Naive thymus-derived CD4-positive, alpha-beta T cell (primary cell): ENCODE measurements around the gene NAV2. TPM values are rescaled to one million over a fixed set of nuclear protein-coding genes. Genes with fewer than 3 reads are reported as not detected.

Experiments
- ATAC-seq: fragments of 150-1000 bp; cut with Tn5 transposase; 2 replicates; pipeline ENCODE4 v1.10.0; 2021; ENCODE audit warnings: mild to moderate bottlenecking, moderate library complexity
- CTCF ChIA-PET: fragments of 350-600 bp; sonication (Branson Sonifier 250); formaldehyde crosslinking; loops from one replicate; lab custom pipeline; 2021; ENCODE audit warnings: antibody characterized with exemption; lab: Charles Lee
- POLR2A ChIA-PET: fragments of 350-600 bp; sonication (Branson Sonifier 250); formaldehyde crosslinking; loops from one replicate; lab custom pipeline; 2021; ENCODE audit warnings: antibody characterized with exemption, inconsistent platforms; lab: Charles Lee
- DNase-seq, 9 donors: peaks; one replicate each; pipeline versions ENCODE4 v3.0.0 to v3.0.0-alpha.2; 2020 to 2022; ENCODE audit warnings: mixed read lengths in 1 of 9
- H3K27ac ChIP-seq: one replicate; pipeline ENCODE4 v1.7.0; 2013; ENCODE audit warnings: mild to moderate bottlenecking, low read depth, low read length, moderate library complexity
- H3K27me3 ChIP-seq, 2 donors: one replicate each; pipeline ENCODE4 v1.7.0; 2013; ENCODE audit warnings: low read length in 2 of 2, mild to moderate bottlenecking in 2 of 2, moderate library complexity in 2 of 2; ENCODE audit not compliant: control insufficient read depth in 2 of 2, insufficient read depth in 2 of 2
- H3K36me3 ChIP-seq, 3 experiments: 1 replicate in 2 of 3; 2 replicates in 1 of 3; pipeline ENCODE4 v1.7.0; 2013; ENCODE audit warnings: low read length in 3 of 3, mild to moderate bottlenecking in 3 of 3, moderate library complexity in 1 of 3; ENCODE audit not compliant: insufficient read depth in 3 of 3, control insufficient read depth in 2 of 3
- H3K4me1 ChIP-seq, 2 donors: one replicate each; pipeline ENCODE4 v1.7.0; 2013; ENCODE audit warnings: low read length in 2 of 2, mild to moderate bottlenecking in 2 of 2, moderate library complexity in 1 of 2; ENCODE audit not compliant: control insufficient read depth in 2 of 2, insufficient read depth in 2 of 2
- H3K4me3 ChIP-seq: 2 replicates; pipeline ENCODE4 v1.7.0; 2013; ENCODE audit warnings: mild to moderate bottlenecking, low read length
- H3K9me3 ChIP-seq, 3 experiments: 1 replicate in 2 of 3; 2 replicates in 1 of 3; pipeline ENCODE4 v1.7.0; 2013; ENCODE audit warnings: low read length in 3 of 3; ENCODE audit not compliant: control insufficient read depth in 2 of 3
- H3K27ac Mint-ChIP-seq, 9 donors: one replicate each; pipeline ENCODE4 v1.8.0; 2020 to 2022; ENCODE audit warnings: mixed read lengths in 9 of 9, mild to moderate bottlenecking in 8 of 9, moderate library complexity in 5 of 9, inconsistent platforms in 2 of 9
- H3K27me3 Mint-ChIP-seq, 5 donors: one replicate each; pipeline ENCODE4 v1.8.0; 2021 to 2022; ENCODE audit warnings: mixed read lengths in 5 of 5, mild to moderate bottlenecking in 1 of 5
- H3K36me3 Mint-ChIP-seq, 5 donors: one replicate each; pipeline ENCODE4 v1.8.0; 2020 to 2022; ENCODE audit warnings: mixed read lengths in 5 of 5, mild to moderate bottlenecking in 3 of 5, inconsistent platforms in 1 of 5
- H3K4me1 Mint-ChIP-seq, 7 donors: one replicate each; pipeline ENCODE4 v1.8.0; 2020 to 2022; ENCODE audit warnings: mixed read lengths in 7 of 7, mild to moderate bottlenecking in 3 of 7, inconsistent platforms in 1 of 7
- H3K4me3 Mint-ChIP-seq, 10 donors: one replicate each; pipeline ENCODE4 v1.8.0; 2020 to 2022; ENCODE audit warnings: mild to moderate bottlenecking in 10 of 10, mixed read lengths in 10 of 10, moderate library complexity in 6 of 10, inconsistent platforms in 2 of 10
- H3K9me3 Mint-ChIP-seq, 11 donors: one replicate each; pipeline ENCODE4 v1.8.0; 2020 to 2022; ENCODE audit warnings: mixed read lengths in 11 of 11, mild to moderate bottlenecking in 4 of 11, inconsistent platforms in 1 of 11, moderate library complexity in 1 of 11
- intact Hi-C, 2 donors: fragments of 100-400 bp; cut with micrococcal nuclease; formaldehyde crosslinking; loops; one replicate each; pipeline ENCODE4 v1.15.1; 2023
- polyA plus RNA-seq, 2 donors: library from polyadenylated mRNA; unstranded; fragments of 300-500 nt; fragmentation: Illumina TruSeq; gene quantifications; one replicate each; pipeline ENCODE4 v1.2.3, GENCODE V29; 2021
- total RNA-seq, 6 experiments: library from RNA in 5 of 6; stranded (reverse) in 5 of 6; gene quantifications; 1 replicate in 5 of 6; 2 replicates in 1 of 6; pipeline ENCODE4 v1.2.3 and lab custom pipeline; 2021 to 2026

Gene NAV2
- total and polyA plus RNA-seq, 7 experiments from 2014 or later = 0.24 to 2.2 (median 0.48) TPM; not detected in 2

- no peaks in the 10 kb centered on the region for H3K36me3 Mint-ChIP-seq
- intact Hi-C loops = no loop called here
- H3K36me3 ChIP-seq = no peaks in the 10 kb centered on the region
- H3K27ac Mint-ChIP-seq = no peak overlapping the region
- no peaks in the 10 kb centered on the region for H3K27me3 ChIP-seq
- H3K4me1 Mint-ChIP-seq = no peaks in the 10 kb centered on the region
- no peak overlapping the region for H3K27ac ChIP-seq
- peaks cover 0 to 7% (median 0%) of the 10 kb centered on the region in 5 donors for H3K27me3 Mint-ChIP-seq
- no peaks in the 10 kb centered on the region for H3K4me1 ChIP-seq
- POLR2A ChIA-PET = no interaction called here
- ATAC-seq (no peak), DNase-seq (no peak)
- H3K9me3 Mint-ChIP-seq = peaks cover 0 to 6% (median 0%) of the 10 kb centered on the region in 11 donors
- CTCF ChIA-PET = no interaction called here
- H3K4me3 ChIP-seq = no peak overlapping the region
- no peaks in the 10 kb centered on the region for H3K9me3 ChIP-seq
- no peak overlapping the region for H3K4me3 Mint-ChIP-seq
Measured at GRCh38 chr11:19933132-19933735, 220.6 kb downstream of the NAV2 start.

GRCh38 chr11:19933801-19934488 lies 221.3 kb downstream of the NAV2 start:
- ChIA-PET POLR2A (no interaction called here), CTCF (no interaction called here)
- Histone ChIP-seq H3K4me3 (no peak overlapping the region), H3K27ac (no peak overlapping the region), H3K27me3 (no peaks in the 10 kb centered on the region), H3K9me3 (no peaks in the 10 kb centered on the region), H3K4me1 (no peaks in the 10 kb centered on the region), H3K36me3 (no peaks in the 10 kb centered on the region)
- Mint-ChIP-seq H3K27ac (no peak overlapping the region), H3K9me3 (peaks cover 0 to 6% (median 0%) of the 10 kb centered on the region in 11 donors), H3K4me3 (no peak overlapping the region), H3K36me3 (no peaks in the 10 kb centered on the region), H3K4me1 (no peaks in the 10 kb centered on the region), H3K27me3 (peaks cover 0 to 7% (median 0%) of the 10 kb centered on the region in 5 donors)
- DNase-seq (no peak), ATAC-seq (no peak)
- intact Hi-C loops = no loop called here

GRCh38 chr11:19934828-19935259 lies 222.2 kb downstream of the NAV2 start:
- no peaks in the 10 kb centered on the region for H3K36me3 Mint-ChIP-seq

GRCh38 chr11:19935507-19935906 lies 222.9 kb downstream of the NAV2 start:
- Histone ChIP-seq H3K4me1 (no peaks in the 10 kb centered on the region), H3K27ac (no peak overlapping the region), H3K36me3 (no peaks in the 10 kb centered on the region), H3K4me3 (no peak overlapping the region), H3K9me3 (no peaks in the 10 kb centered on the region), H3K27me3 (no peaks in the 10 kb centered on the region)
- Mint-ChIP-seq H3K4me3 (no peak overlapping the region), H3K9me3 (peaks cover 0 to 6% (median 0%) of the 10 kb centered on the region in 11 donors), H3K27ac (no peak overlapping the region), H3K4me1 (no peaks in the 10 kb centered on the region), H3K27me3 (peaks cover 0 to 7% (median 0%) of the 10 kb centered on the region in 5 donors), H3K36me3 (no peaks in the 10 kb centered on the region)
- CTCF ChIA-PET = interaction anchor here (0.6 kb wide), 1 partner anchor 8 kb away, joined by 8 read pairs; no protein-coding TSS in a partner anchor
- DNase-seq (no peak), ATAC-seq (no peak)
- intact Hi-C loops = loop anchor here in 1 of 2 donors (5.0 kb wide), 1 partner anchor 197 kb away; no protein-coding TSS in a partner anchor
- POLR2A ChIA-PET = no interaction called here

More at GRCh38 chr11:19934828-19935259, 222.2 kb downstream of the NAV2 start:
- CTCF ChIA-PET = no interaction called here
- Mint-ChIP-seq H3K4me1 (no peaks in the 10 kb centered on the region), H3K4me3 (no peak overlapping the region), H3K27ac (no peak overlapping the region), H3K9me3 (peaks cover 0 to 6% (median 0%) of the 10 kb centered on the region in 11 donors), H3K27me3 (peaks cover 0 to 7% (median 0%) of the 10 kb centered on the region in 5 donors)
- intact Hi-C loops = loop anchor here in 1 of 2 donors (5.0 kb wide), 1 partner anchor 197 kb away; no protein-coding TSS in a partner anchor
- no peaks in the 10 kb centered on the region for H3K9me3 ChIP-seq
- H3K4me3 ChIP-seq = no peak overlapping the region
- ATAC-seq (no peak), DNase-seq (no peak)
- no peaks in the 10 kb centered on the region for H3K27me3 ChIP-seq
- no peaks in the 10 kb centered on the region for H3K36me3 ChIP-seq
- H3K27ac ChIP-seq = no peak overlapping the region
- H3K4me1 ChIP-seq = no peaks in the 10 kb centered on the region
- POLR2A ChIA-PET = no interaction called here

GRCh38 chr11:19936461-19936860 lies 223.8 kb downstream of the NAV2 start:
- Histone ChIP-seq H3K27ac (no peak overlapping the region), H3K36me3 (no peaks in the 10 kb centered on the region), H3K27me3 (no peaks in the 10 kb centered on the region), H3K4me1 (no peaks in the 10 kb centered on the region), H3K4me3 (no peak overlapping the region), H3K9me3 (no peaks in the 10 kb centered on the region)
- Mint-ChIP-seq H3K9me3 (peaks cover 0 to 6% (median 0%) of the 10 kb centered on the region in 11 donors), H3K4me3 (no peak overlapping the region), H3K4me1 (no peaks in the 10 kb centered on the region), H3K27ac (no peak overlapping the region), H3K27me3 (peaks cover 0 to 3% (median under 1%) of the 10 kb centered on the region in 5 donors), H3K36me3 (no peaks in the 10 kb centered on the region)
- ATAC-seq (no peak), DNase-seq (no peak)
- ChIA-PET CTCF (no interaction called here), POLR2A (no interaction called here)
- intact Hi-C loops = loop anchor here in 1 of 2 donors (5.0 kb wide), 1 partner anchor 196 kb away; no protein-coding TSS in a partner anchor

GRCh38 chr11:19938169-19938856 lies 225.7 kb downstream of the NAV2 start:
- H3K9me3 Mint-ChIP-seq = peaks cover 0 to 6% (median 0%) of the 10 kb centered on the region in 11 donors
- H3K4me1 Mint-ChIP-seq = no peaks in the 10 kb centered on the region
- CTCF ChIA-PET = no interaction called here
- H3K27me3 Mint-ChIP-seq = peaks cover 0 to 4% (median 0%) of the 10 kb centered on the region in 5 donors
- no peak overlapping the region for H3K4me3 Mint-ChIP-seq
- Histone ChIP-seq H3K27ac (no peak overlapping the region), H3K9me3 (no peaks in the 10 kb centered on the region), H3K36me3 (no peaks in the 10 kb centered on the region), H3K4me3 (no peak overlapping the region), H3K27me3 (no peaks in the 10 kb centered on the region), H3K4me1 (no peaks in the 10 kb centered on the region)
- ATAC-seq (peak; percentile 66), DNase-seq (peak in 1 of 9 donors; percentile 29)
- POLR2A ChIA-PET = no interaction called here
- no peaks in the 10 kb centered on the region for H3K36me3 Mint-ChIP-seq
- H3K27ac Mint-ChIP-seq = no peak overlapping the region
- intact Hi-C loops = loop anchor here in 1 of 2 donors (5.0 kb wide), 1 partner anchor 194 kb away; no protein-coding TSS in a partner anchor
